ENCODE measurements around the gene OR2M5. TPM values are rescaled to one million over a fixed set of nuclear protein-coding genes. Genes with fewer than 3 reads are reported as not detected.

Gene OR2M5
- total and polyA plus RNA-seq, 10 of the 15 experiments (the other 5 are each of a cell fraction or from before 2014, with no cell fraction given): not detected

- Histone ChIP-seq H3K79me2 (ENCODE audit: control insufficient read depth, insufficient read depth, low read length) (no peaks in the 10 kb centered on the region), H3K4me1 (ENCODE audit: control insufficient read depth, insufficient read depth, low read length) (no peaks in the 10 kb centered on the region), H3K27ac (ENCODE audit: control insufficient read depth, insufficient read depth) (no peak overlapping the region), H3K36me3 (ENCODE audit: control insufficient read depth in 2 of 2, insufficient read depth in 2 of 2, low read length in 1 of 2) (no peaks in the 10 kb centered on the region), H4K20me1 (ENCODE audit: control insufficient read depth, insufficient read depth) (no peaks in the 10 kb centered on the region), H3K4me2 (ENCODE audit: control insufficient read depth, insufficient read depth) (no peak overlapping the region), H3K9me3 (replicated peaks; ENCODE audit: control insufficient read depth, insufficient read depth, low read length) (peaks cover 3% of the 10 kb centered on the region; the same call in 2 of the 3 replicates), H2AFZ (ENCODE audit: control insufficient read depth, low read depth, low read length) (no peak overlapping the region), H3K9ac (ENCODE audit: control insufficient read depth, insufficient read depth, low read length) (no peak overlapping the region), H3K27me3 (replicated peaks in 1 of 2; ENCODE audit: control insufficient read depth in 2 of 2, insufficient read depth in 2 of 2, low read length in 1 of 2) (no peaks in the 10 kb centered on the region), H3K4me3 (no peak overlapping the region)
- WGBS (ENCODE audit: insufficient coverage, insufficient replicate concordance, low lambda C conversion rate, missing lambda C conversion rate): 19% methylated on average over 7 of the region's 7 CpGs
- ChIA-PET SMC1A (ENCODE audit: uncharacterized antibody, unreplicated experiment) (no interaction called here), RAD21 (ENCODE audit: unreplicated experiment) (no interaction called here), POLR2A (no interaction called here), CTCF (interaction anchor here (1.4 kb wide), 1 partner anchor 15 kb away, joined by 3 read pairs; no protein-coding TSS in a partner anchor)
- in situ Hi-C loops (cut with MboI) (no loop called here), intact Hi-C loops (cut with micrococcal nuclease; ENCODE audit: unreplicated experiment) (no loop called here)
- DNase-seq (ENCODE audit: low read depth, low spot score) (no peak), FAIRE-seq (no peak), ATAC-seq (no peak)
- no TSS peak for BruUV-seq (replicated peaks)
- TF ChIP-seq RELA (IDR thresholded peaks at IDR 0.05; ENCODE audit: borderline replicate concordance, partially characterized antibody): no peak
- no peak for TF ChIP-seq HCFC1 (IDR thresholded peaks at IDR 0.05; ENCODE audit: low read length)
- TF ChIP-seq RB1 (IDR thresholded peaks at IDR 0.05; ENCODE audit: borderline replicate concordance): no peak
Observed at GRCh38 chr1:248114890-248115289, 30.1 kb upstream of the OR2M5 start.

DNA sequence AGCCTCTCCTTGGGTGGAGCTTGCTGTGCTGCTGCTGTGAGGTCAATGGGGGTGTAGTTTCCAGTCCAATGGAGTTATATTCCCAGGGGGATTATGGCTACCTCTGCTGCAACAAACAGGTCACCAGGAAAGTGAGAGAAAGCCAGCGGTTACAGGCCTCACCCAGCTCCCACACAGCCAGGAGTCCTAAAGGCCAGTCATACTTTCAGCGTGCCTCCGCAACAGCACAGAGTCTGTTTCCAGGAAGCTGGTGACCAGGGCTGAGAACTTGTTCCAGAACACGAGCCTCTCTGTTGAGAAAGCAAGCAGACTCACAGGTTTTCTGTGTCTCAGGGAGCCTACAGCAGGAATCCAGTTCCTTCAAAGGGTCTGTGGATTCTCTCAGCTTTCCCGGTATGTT lies 17.3 kb upstream of the OR2M5 start:
- 27% methylated on average over 5 of the region's 5 CpGs for WGBS (ENCODE audit: insufficient coverage, insufficient replicate concordance, low lambda C conversion rate, missing lambda C conversion rate)
- ChIA-PET POLR2A (no interaction called here), RAD21 (ENCODE audit: unreplicated experiment) (no interaction called here), SMC1A (ENCODE audit: uncharacterized antibody, unreplicated experiment) (no interaction called here), CTCF (no interaction called here)
- Histone ChIP-seq H3K27ac (ENCODE audit: control insufficient read depth, insufficient read depth) (no peak overlapping the region), H3K4me3 (no peak overlapping the region), H3K4me1 (ENCODE audit: control insufficient read depth, insufficient read depth, low read length) (no peaks in the 10 kb centered on the region), H3K79me2 (ENCODE audit: control insufficient read depth, insufficient read depth, low read length) (no peaks in the 10 kb centered on the region), H3K4me2 (ENCODE audit: control insufficient read depth, insufficient read depth) (no peak overlapping the region), H3K9ac (ENCODE audit: control insufficient read depth, insufficient read depth, low read length) (no peak overlapping the region), H2AFZ (ENCODE audit: control insufficient read depth, low read depth, low read length) (no peak overlapping the region), H4K20me1 (ENCODE audit: control insufficient read depth, insufficient read depth) (no peaks in the 10 kb centered on the region), H3K27me3 (replicated peaks in 1 of 2; ENCODE audit: control insufficient read depth in 2 of 2, insufficient read depth in 2 of 2, low read length in 1 of 2) (no peaks in the 10 kb centered on the region), H3K9me3 (replicated peaks; ENCODE audit: control insufficient read depth, insufficient read depth, low read length) (no peaks in the 10 kb centered on the region; the same call in 2 of the 3 replicates), H3K36me3 (ENCODE audit: control insufficient read depth in 2 of 2, insufficient read depth in 2 of 2, low read length in 1 of 2) (no peaks in the 10 kb centered on the region)
- BruUV-seq (replicated peaks): no TSS peak
- DNase-seq (ENCODE audit: low read depth, low spot score): no peak
- no peak for ATAC-seq
- FAIRE-seq: no peak
- in situ Hi-C loops (cut with MboI) (no loop called here), intact Hi-C loops (cut with micrococcal nuclease; ENCODE audit: unreplicated experiment) (no loop called here)
- no peak for TF ChIP-seq BACH1 (IDR thresholded peaks at IDR 0.05; ENCODE audit: borderline replicate concordance)
- TF ChIP-seq YY1 (IDR thresholded peaks at IDR 0.05; ENCODE audit: low read depth, low read length): no peak
- no peak for TF ChIP-seq IRF5 (IDR thresholded peaks at IDR 0.05; ENCODE audit: borderline replicate concordance)
- no peak for TF ChIP-seq E2F4 (IDR thresholded peaks at IDR 0.05; ENCODE audit: low read depth, low read length)
- TF ChIP-seq IKZF1 (conservative IDR thresholded peaks at IDR 0.05): no peak

Data from GM12878 (cell line).